Karpas-422 (cell line): ENCODE measurements around the gene GNAT3. TPM values are rescaled to one million over a fixed set of nuclear protein-coding genes. Genes with fewer than 3 reads are reported as not detected.

Experiments used
- DNase-seq: peaks from one replicate; pipeline ENCODE4 v3.0.0-alpha.2; 2015
- H2AFZ ChIP-seq: fragments of 200-600 bp; sonication (generic); 2 replicates; pipeline ENCODE4 v1.6.1; 2014; ENCODE audit warnings: antibody characterized with exemption, low read length, mixed read lengths
- H3K27ac ChIP-seq: fragments of 200-600 bp; sonication (generic); 2 replicates; pipeline ENCODE4 v1.5.1; 2014; ENCODE audit warnings: mild to moderate bottlenecking, low read length, moderate library complexity
- H3K27me3 ChIP-seq: fragments of 200-600 bp; sonication (generic); 2 replicates; pipeline ENCODE4 v1.6.1; 2014; ENCODE audit warnings: low read length, mixed read lengths
- H3K36me3 ChIP-seq: fragments of 200-600 bp; sonication (generic); 2 replicates; pipeline ENCODE4 v1.6.1; 2014; ENCODE audit warnings: low read length, mixed read lengths; ENCODE audit not compliant: insufficient read depth
- H3K4me1 ChIP-seq: fragments of 200-600 bp; sonication (generic); 2 replicates; pipeline ENCODE4 v1.6.1; 2014; ENCODE audit warnings: mild to moderate bottlenecking, low read length, mixed read lengths
- H3K4me2 ChIP-seq: fragments of 200-600 bp; sonication (generic); 2 replicates; pipeline ENCODE4 v1.6.1; 2014; ENCODE audit warnings: low read length, low read depth, mild to moderate bottlenecking; ENCODE audit not compliant: poor library complexity, severe bottlenecking
- H3K4me3 ChIP-seq: fragments of 200-600 bp; sonication (generic); 2 replicates; pipeline ENCODE4 v1.5.1; 2014; ENCODE audit warnings: mild to moderate bottlenecking, antibody characterized with exemption, low read length, mixed read lengths
- H3K79me2 ChIP-seq: fragments of 200-600 bp; sonication (generic); 2 replicates; pipeline ENCODE4 v1.6.1; 2014; ENCODE audit warnings: mild to moderate bottlenecking, low read length, mixed read lengths
- H3K9ac ChIP-seq: fragments of 200-600 bp; sonication (generic); 2 replicates; pipeline ENCODE4 v1.6.0; 2014; ENCODE audit warnings: low read length
- H3K9me2 ChIP-seq: fragments of 200-600 bp; sonication (generic), shearing (Covaris generic); replicated peaks from 2 replicates; pipeline ENCODE4 v1.6.0; 2014; ENCODE audit warnings: mild to moderate bottlenecking, low read length, moderate library complexity; ENCODE audit not compliant: insufficient read depth
- H3K9me3 ChIP-seq: fragments of 300-700, 200-600 bp; sonication (generic); 2 replicates; pipeline ENCODE4 v1.6.1; 2014; ENCODE audit warnings: low read length, mixed read lengths
- H4K20me1 ChIP-seq: fragments of 200-600 bp; sonication (generic); 2 replicates; pipeline ENCODE4 v1.6.1; 2014; ENCODE audit warnings: mild to moderate bottlenecking, antibody characterized with exemption, low read length, low read depth; ENCODE audit not compliant: insufficient read depth
- total RNA-seq: library from RNA; depleted of rRNA; stranded (reverse); fragments of >200 nt; shearing (Covaris generic); gene quantifications from 2 replicates; pipeline ENCODE4 v1.2.3, GENCODE V29; 2014; ENCODE audit warnings: low replicate concordance

GNAT3 gene
- total RNA-seq, 1 experiment from 2014 or later: 0.26 TPM

- H3K27ac ChIP-seq: no peak overlapping the region
- no peaks in the 10 kb centered on the region for H4K20me1 ChIP-seq
- no peaks in the 10 kb centered on the region for H3K27me3 ChIP-seq
- DNase-seq: no peak
- H3K79me2 ChIP-seq: no peaks in the 10 kb centered on the region
- H2AFZ ChIP-seq: no peak overlapping the region
- no peak overlapping the region for H3K4me2 ChIP-seq
- H3K4me3 ChIP-seq: no peak overlapping the region
- H3K36me3 ChIP-seq: no peaks in the 10 kb centered on the region
- H3K9ac ChIP-seq: no peak overlapping the region
- no peaks in the 10 kb centered on the region for H3K4me1 ChIP-seq
- peaks cover 3% of the 10 kb centered on the region; the same call in 1 of the 2 replicates for H3K9me3 ChIP-seq
- H3K9me2 ChIP-seq: no peaks in the 10 kb centered on the region
Observed at GRCh38 chr7:80520199-80520598, 8.3 kb upstream of the GNAT3 start.

- H3K4me3 ChIP-seq: no peak overlapping the region
- no peaks in the 10 kb centered on the region for H4K20me1 ChIP-seq
- no peak overlapping the region for H2AFZ ChIP-seq
- H3K27me3 ChIP-seq: no peaks in the 10 kb centered on the region
- no peaks in the 10 kb centered on the region for H3K9me2 ChIP-seq
- no peak overlapping the region for H3K27ac ChIP-seq
- H3K79me2 ChIP-seq: no peaks in the 10 kb centered on the region
- DNase-seq: no peak
- no peaks in the 10 kb centered on the region; the same call in 1 of the 2 replicates for H3K4me1 ChIP-seq
- H3K4me2 ChIP-seq: no peak overlapping the region
- H3K36me3 ChIP-seq: no peaks in the 10 kb centered on the region
- peaks cover 6% of the 10 kb centered on the region; the same call in 1 of the 2 replicates for H3K9me3 ChIP-seq
- H3K9ac ChIP-seq: no peak overlapping the region
Observed at GRCh38 chr7:80517282-80517747, 5.5 kb upstream of the GNAT3 start.

- Histone ChIP-seq H3K27ac (no peak overlapping the region), H3K4me3 (no peak overlapping the region), H3K9me3 (peaks cover 10% of the 10 kb centered on the region; the same call in 1 of the 2 replicates), H4K20me1 (no peaks in the 10 kb centered on the region), H3K4me1 (no peaks in the 10 kb centered on the region; the same call in 1 of the 2 replicates), H3K9me2 (no peaks in the 10 kb centered on the region), H3K9ac (no peak overlapping the region), H3K4me2 (no peak overlapping the region), H3K27me3 (no peaks in the 10 kb centered on the region), H3K36me3 (no peaks in the 10 kb centered on the region), H3K79me2 (no peaks in the 10 kb centered on the region), H2AFZ (no peak overlapping the region)
- no peak for DNase-seq
Observed at GRCh38 chr7:80515298-80515697, 3.4 kb upstream of the GNAT3 start.

- DNase-seq: no peak
- Histone ChIP-seq H4K20me1 (no peaks in the 10 kb centered on the region), H2AFZ (no peak overlapping the region), H3K9me3 (peaks cover 13% of the 10 kb centered on the region; the same call in 1 of the 2 replicates), H3K9me2 (no peaks in the 10 kb centered on the region), H3K36me3 (no peaks in the 10 kb centered on the region), H3K9ac (no peak overlapping the region), H3K4me2 (no peak overlapping the region), H3K4me3 (no peak overlapping the region), H3K27ac (no peak overlapping the region), H3K4me1 (no peaks in the 10 kb centered on the region; the same call in 1 of the 2 replicates), H3K27me3 (no peaks in the 10 kb centered on the region), H3K79me2 (no peaks in the 10 kb centered on the region)
Observed at GRCh38 chr7:80510021-80510420, 1.8 kb downstream of the GNAT3 start.

- Histone ChIP-seq H3K27ac (no peak overlapping the region), H3K9me3 (peaks cover 10% of the 10 kb centered on the region; the same call in 1 of the 2 replicates), H3K4me1 (no peaks in the 10 kb centered on the region; the same call in 1 of the 2 replicates), H3K36me3 (no peaks in the 10 kb centered on the region), H3K79me2 (no peaks in the 10 kb centered on the region), H3K9ac (no peak overlapping the region), H3K4me2 (no peak overlapping the region), H3K4me3 (no peak overlapping the region), H2AFZ (no peak overlapping the region), H3K27me3 (no peaks in the 10 kb centered on the region), H3K9me2 (no peaks in the 10 kb centered on the region), H4K20me1 (no peaks in the 10 kb centered on the region)
- DNase-seq: no peak
Observed at GRCh38 chr7:80508440-80508839, 3.4 kb downstream of the GNAT3 start.

- Histone ChIP-seq H3K36me3 (no peaks in the 10 kb centered on the region), H3K9ac (no peak overlapping the region), H3K9me3 (peaks cover 4% of the 10 kb centered on the region; the same call in 1 of the 2 replicates), H3K9me2 (no peaks in the 10 kb centered on the region), H4K20me1 (no peaks in the 10 kb centered on the region), H3K4me2 (no peak overlapping the region), H3K4me1 (no peaks in the 10 kb centered on the region), H3K27me3 (no peaks in the 10 kb centered on the region), H3K27ac (no peak overlapping the region), H3K79me2 (no peaks in the 10 kb centered on the region), H2AFZ (no peak overlapping the region), H3K4me3 (no peak overlapping the region)
- DNase-seq: no peak
Observed at GRCh38 chr7:80505900-80506500, 5.9 kb downstream of the GNAT3 start.

GRCh38 chr7:80500325-80500724 lies 11.5 kb downstream of the GNAT3 start:
- no peaks in the 10 kb centered on the region for H3K4me1 ChIP-seq
- H2AFZ ChIP-seq: no peak overlapping the region
- no peaks in the 10 kb centered on the region for H3K36me3 ChIP-seq
- no peak overlapping the region for H3K4me3 ChIP-seq
- no peak overlapping the region for H3K9ac ChIP-seq
- H3K79me2 ChIP-seq: no peaks in the 10 kb centered on the region
- no peaks in the 10 kb centered on the region for H3K9me2 ChIP-seq
- no peak overlapping the region for H3K4me2 ChIP-seq
- H4K20me1 ChIP-seq: no peaks in the 10 kb centered on the region
- no peak overlapping the region for H3K27ac ChIP-seq
- no peaks in the 10 kb centered on the region for H3K27me3 ChIP-seq
- no peak for DNase-seq
- H3K9me3 ChIP-seq: peaks cover 4% of the 10 kb centered on the region

GRCh38 chr7:80499350-80499953 lies 12.4 kb downstream of the GNAT3 start:
- Histone ChIP-seq H3K27ac (no peak overlapping the region), H4K20me1 (no peaks in the 10 kb centered on the region), H3K4me2 (no peak overlapping the region), H3K9me3 (peaks cover 4% of the 10 kb centered on the region), H2AFZ (no peak overlapping the region), H3K4me3 (no peak overlapping the region), H3K4me1 (no peaks in the 10 kb centered on the region), H3K79me2 (no peaks in the 10 kb centered on the region), H3K36me3 (no peaks in the 10 kb centered on the region), H3K9ac (no peak overlapping the region), H3K27me3 (no peaks in the 10 kb centered on the region), H3K9me2 (no peaks in the 10 kb centered on the region)
- DNase-seq: no peak
